ENCODE data around the gene DGCR2.

- TF ChIP-seq, protein P1, sequence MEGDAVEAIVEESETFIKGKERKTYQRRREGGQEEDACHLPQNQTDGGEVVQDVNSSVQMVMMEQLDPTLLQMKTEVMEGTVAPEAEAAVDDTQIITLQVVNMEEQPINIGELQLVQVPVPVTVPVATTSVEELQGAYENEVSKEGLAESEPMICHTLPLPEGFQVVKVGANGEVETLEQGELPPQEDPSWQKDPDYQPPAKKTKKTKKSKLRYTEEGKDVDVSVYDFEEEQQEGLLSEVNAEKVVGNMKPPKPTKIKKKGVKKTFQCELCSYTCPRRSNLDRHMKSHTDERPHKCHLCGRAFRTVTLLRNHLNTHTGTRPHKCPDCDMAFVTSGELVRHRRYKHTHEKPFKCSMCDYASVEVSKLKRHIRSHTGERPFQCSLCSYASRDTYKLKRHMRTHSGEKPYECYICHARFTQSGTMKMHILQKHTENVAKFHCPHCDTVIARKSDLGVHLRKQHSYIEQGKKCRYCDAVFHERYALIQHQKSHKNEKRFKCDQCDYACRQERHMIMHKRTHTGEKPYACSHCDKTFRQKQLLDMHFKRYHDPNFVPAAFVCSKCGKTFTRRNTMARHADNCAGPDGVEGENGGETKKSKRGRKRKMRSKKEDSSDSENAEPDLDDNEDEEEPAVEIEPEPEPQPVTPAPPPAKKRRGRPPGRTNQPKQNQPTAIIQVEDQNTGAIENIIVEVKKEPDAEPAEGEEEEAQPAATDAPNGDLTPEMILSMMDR (IDR thresholded peaks at IDR 0.05) = no peak
- TF ChIP-seq POLR2A (IDR thresholded peaks at IDR 0.05) = no peak
Measured at GRCh38 chr22:19052941-19053541, 69.2 kb downstream of the DGCR2 start.

Data from heart left ventricle (tissue), 13 donors.